ENCODE measurements around the gene GBA2.

The GBA2 gene

GRCh38 chr9:35767458-35767857 is 18.4 kb upstream of the GBA2 start:
- DNase-seq: no peak

GRCh38 chr9:35766997-35767396 is 18.0 kb upstream of the GBA2 start:
- DNase-seq: no peak

GRCh38 chr9:35763803-35764202 is 14.8 kb upstream of the GBA2 start:
- no peak for DNase-seq

GRCh38 chr9:35763181-35763580 is 14.2 kb upstream of the GBA2 start:
- DNase-seq: no peak

- peak in 3 of 58 donors; percentile 13 to 22 (median 16) for DNase-seq
These were observed 11.6 kb upstream of the GBA2 start for GRCh38 chr9:35760651-35761050.

GRCh38 chr9:35759795-35760194 is 10.8 kb upstream of the GBA2 start:
- no peak for DNase-seq

- DNase-seq: no peak
These were observed 9.5 kb upstream of the GBA2 start for GRCh38 chr9:35758475-35759050.

GRCh38 chr9:35757892-35758275 is 8.9 kb upstream of the GBA2 start:
- no peak for DNase-seq

GRCh38 chr9:35757226-35757891 is 8.3 kb upstream of the GBA2 start:
- peak in 26 of 58 donors; percentile 29 to 76 (median 54) for DNase-seq

GRCh38 chr9:35756275-35757225 is 7.5 kb upstream of the GBA2 start:
- DNase-seq: peak in 54 of 58 donors; percentile 29 to 87 (median 59)

- DNase-seq: no peak
These were observed 6.0 kb upstream of the GBA2 start for GRCh38 chr9:35755071-35755470.

- DNase-seq: no peak
These were observed 5.2 kb upstream of the GBA2 start, which contains the start of gene MSMP for GRCh38 chr9:35754264-35754663. MSMP (minus strand) TSS chr9:35754276; CDS start chr9:35754129, 147 bp downstream.

GRCh38 chr9:35753466-35753865 is 4.4 kb upstream of the GBA2 start:
- no peak for DNase-seq

GRCh38 chr9:35750256-35750531 is 1.2 kb upstream of the GBA2 start:
- peak in 1 of 58 donors; percentile 19 for DNase-seq

- peak in 15 of 58 donors; percentile 22 to 73 (median 45) for DNase-seq
These were observed 657 bp upstream of the GBA2 start for GRCh38 chr9:35749515-35750255.

- no peak for DNase-seq
These were observed 678 bp downstream of the GBA2 start for GRCh38 chr9:35748242-35748857.

GRCh38 chr9:35746583-35746982 is 2.4 kb downstream of the GBA2 start:
- DNase-seq: no peak

- no peak for DNase-seq
These were observed 3.5 kb downstream of the GBA2 start for GRCh38 chr9:35745569-35745968.

GRCh38 chr9:35743880-35744518 is 5.0 kb downstream of the GBA2 start:
- DNase-seq: no peak

GRCh38 chr9:35743452-35743851 is 5.6 kb downstream of the GBA2 start:
- no peak for DNase-seq

GRCh38 chr9:35741740-35742139 is 7.3 kb downstream of the GBA2 start:
- no peak for DNase-seq
